NCI-H2081 treated with DMSO at 0.1 percent for 48 hours (cell line): ENCODE data around the gene SYCE1.
"Not testable (repeated sequence)": the region's sequence is repeated elsewhere in the genome, so short reads cannot be mapped to it uniquely, and the experiment has no call there.

Experiments used
- DNase-seq: peaks from one replicate; lab custom pipeline; 2025; lab: John Stamatoyannopoulos, UW

The SYCE1 gene

DNA sequence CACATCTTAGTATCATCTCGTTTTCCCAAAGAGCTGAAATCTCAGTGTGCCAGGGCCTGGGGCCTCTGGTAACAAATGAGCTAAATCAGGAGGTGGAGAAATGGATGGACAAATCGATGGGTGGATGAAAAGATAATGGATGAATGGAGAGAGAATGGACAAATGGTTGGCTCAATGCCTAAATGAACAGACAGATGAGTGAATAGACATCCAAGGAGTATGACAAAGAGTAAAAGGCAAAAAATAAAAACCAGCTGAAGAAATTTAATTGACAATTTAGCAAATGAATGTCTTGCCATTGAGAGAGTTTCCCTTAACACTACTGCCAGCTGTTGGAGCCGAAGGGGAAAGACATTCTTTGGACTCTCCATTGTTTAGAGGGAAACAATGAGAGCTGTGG, 8.0 kb downstream of the SYCE1 start:
- no peak for DNase-seq

DNA sequence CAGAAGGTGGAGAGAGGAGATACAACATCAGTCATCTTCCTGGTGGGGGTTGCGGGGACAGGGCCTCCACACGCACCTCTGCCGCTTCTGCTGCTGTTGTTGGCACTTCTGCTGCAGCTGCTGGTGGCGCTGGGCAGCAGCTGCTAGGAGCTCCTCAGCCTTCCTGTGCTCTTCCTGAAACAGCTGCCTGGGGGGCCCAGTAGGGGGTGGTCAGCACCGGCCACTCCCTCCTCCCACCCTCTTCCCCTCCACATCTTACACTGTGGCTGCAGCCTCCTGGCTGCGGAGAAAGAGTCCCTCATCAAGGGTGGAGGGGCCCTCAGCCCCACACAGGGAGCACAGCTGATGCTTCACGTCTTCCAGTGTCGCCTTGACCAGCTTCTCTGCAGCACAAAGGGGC, 9.9 kb downstream of the SYCE1 start:
- no peak for DNase-seq

DNA sequence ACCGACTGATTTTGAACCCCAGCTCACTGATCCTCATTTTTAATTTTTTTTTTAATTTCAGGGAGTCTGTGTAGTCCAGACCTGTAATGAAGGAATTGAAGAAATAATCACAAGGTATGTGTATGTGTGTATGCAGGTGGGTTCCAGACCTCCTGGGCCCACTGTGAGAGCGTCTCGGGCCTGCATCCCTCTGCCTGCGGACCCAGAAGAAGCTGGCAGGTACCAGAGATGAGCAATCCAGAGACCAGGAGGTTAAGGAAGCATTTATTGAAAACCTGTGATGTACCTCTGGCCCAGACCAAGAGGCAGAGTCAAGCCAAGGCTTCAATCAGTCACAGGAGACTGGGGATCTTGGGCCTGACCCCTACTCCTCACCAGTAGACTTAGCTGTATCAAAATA, 10.8 kb downstream of the SYCE1 start:
- no peak for DNase-seq

DNA sequence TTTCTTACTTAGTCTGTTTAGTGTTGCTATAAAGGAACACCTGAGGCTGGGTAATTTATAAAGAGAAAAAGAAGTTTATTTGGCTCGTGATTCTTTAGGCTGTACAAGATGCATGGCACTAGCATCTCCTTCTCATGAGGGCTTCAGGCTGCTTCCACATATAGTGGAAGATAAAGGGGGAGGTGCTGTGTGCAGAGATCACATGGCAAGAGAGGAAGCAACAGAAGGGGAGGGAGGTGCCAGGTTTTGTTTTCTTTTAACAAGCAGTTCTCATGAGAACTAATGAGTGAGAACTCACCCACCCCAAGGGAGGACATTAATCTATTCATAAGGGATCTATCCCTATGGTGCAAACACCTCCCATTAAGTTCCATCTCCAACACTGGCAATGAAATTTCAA, 20.9 kb downstream of the SYCE1 start:
- DNase-seq = no peak

DNA sequence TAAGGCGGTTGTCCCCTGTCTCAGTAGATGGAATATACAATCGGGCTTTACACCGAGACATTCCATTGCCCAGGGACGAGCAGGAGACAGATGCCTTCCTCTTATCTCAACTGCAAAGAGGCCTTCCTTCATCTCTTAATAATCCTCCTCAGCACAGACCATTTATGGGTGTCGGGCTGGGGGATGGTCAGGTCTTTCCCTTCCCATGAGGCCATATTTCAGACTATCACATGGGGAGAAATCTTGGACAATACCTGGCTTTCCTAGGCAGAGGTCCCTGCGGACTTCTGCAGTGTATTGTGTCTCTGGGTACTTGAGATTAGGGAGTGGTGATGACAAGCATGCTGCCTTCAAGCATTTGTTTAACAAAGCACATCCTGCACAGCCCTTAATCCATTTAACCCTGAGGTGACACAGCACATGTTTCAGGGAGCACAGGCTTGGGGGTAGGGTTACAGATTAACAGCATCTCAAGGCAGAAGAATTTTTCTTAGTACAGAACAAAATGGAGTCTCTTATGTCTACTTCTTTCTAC, 23.9 kb downstream of the SYCE1 start:
- not testable (repeated sequence) for DNase-seq

DNA sequence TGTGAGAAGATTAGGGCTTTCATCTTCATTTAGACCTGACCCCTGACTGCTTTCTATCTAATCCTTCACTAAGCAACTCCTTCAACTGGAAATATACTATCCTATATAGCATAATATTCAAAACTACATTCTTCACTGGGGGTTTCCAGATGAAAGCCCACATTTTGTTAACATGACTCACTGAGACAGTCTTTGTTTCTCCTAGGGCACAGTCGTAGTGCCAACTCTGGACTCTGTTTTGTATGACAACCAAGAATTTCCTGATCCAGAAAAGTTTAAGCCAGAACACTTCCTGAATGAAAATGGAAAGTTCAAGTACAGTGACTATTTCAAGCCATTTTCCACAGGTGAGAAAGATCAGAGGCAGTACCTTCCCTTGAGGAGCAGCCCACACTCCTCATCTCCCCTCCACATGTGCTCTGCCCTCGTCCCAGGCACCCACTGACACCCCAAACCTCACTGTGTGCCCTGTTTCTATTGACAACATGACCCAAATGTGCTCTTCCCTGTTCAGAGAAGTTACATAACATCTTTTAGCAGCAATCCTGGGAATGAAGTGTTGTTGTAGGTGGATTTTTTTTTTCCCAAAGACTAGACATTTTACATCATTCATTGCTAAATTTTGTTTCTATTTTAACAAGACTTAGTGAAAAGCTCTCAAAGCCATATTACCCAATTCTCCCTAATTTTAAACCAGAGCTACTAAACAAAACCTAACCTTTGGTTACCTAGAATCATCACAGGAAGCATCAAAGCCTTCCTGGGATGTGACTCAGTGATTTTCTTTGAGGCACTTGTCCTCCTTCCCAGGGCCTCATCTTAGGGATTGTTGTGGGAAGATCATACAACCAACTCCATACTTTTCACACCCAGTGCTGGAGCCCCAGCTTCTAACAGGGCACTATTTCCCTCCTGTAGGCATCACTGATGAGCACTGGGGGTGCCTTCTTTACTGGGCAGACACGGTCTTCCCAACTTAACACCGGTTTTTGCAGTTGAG, 27.5 kb downstream of the SYCE1 start:
- no peak for DNase-seq

DNA sequence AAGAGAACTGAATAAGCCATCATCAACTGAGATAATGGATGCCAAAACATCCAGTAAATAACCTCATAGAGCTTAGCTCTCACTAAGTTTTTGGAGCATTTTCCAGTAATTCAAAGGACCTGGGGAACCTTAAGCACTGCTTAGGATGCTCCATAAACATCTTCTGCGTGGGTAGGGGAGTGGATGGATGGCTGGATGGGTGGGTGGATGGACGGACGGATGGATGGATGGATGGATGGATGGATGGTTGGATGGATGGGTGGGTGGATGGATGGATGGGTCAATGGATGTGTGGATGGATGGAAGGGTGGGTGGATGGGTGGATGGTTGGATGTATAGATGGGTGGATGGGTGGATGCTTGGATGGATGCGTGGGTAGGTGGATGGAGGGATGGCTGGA, 29.2 kb downstream of the SYCE1 start:
- no peak for DNase-seq

DNA sequence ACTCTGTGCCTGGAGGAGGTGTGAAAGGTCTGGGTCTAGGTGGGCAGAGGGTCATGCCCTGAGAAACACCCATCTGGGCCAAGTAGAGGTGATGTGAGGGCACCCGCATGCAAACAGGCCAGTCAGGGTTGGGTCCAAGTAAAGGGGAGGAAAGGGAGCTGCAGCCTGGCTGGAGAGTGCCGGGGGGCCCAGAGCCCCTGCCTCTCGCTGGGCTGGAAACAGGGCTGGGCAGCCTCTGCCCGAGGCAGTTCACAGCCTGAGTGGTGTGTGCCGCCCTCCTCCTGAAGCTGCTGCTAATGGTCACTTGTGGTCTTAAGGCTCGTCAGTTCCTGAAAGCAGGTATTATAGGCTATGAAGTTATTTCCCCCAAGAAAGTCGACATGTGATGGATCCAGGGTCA, 31.0 kb downstream of the SYCE1 start:
- no peak for DNase-seq

DNA sequence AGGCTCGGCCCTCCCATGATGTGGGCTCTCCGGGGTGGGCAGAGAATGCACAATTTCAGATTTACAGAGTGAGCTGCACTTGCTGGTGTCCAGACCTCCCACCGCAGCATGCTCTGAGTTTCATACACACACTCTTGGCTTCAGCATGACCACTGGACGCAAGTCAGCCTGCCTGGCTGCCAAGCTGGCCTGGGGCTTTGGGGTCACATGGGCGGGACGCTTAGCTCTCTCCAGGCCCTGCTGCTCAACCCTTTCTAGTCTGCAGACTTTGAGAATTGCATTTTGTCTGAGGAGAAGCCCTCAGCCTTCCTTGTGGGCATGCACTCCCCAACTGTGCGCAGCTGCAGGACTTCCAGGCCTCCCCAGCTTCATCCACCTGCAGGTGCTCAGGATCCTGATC, 32.5 kb downstream of the SYCE1 start:
- DNase-seq = no peak

DNA sequence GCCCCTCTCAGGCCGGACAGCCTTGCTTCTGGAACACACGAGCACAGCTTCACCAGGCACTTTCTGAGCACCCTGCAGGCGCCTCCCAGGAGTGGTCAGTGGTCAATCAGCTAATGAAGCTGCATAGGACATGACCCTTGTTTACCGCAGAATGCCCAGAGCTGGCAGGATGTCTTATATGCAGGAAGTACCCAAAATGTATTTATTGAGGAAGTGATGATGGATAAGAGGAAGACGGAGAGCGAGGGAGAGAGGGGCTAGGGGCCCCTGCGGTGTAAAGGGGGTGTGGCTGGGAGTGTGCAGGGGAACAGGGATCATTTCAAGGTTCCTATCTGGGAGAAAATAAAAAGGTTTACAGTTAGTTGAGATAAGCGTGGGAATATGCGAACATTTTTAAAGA, 34.9 kb downstream of the SYCE1 start:
- no peak for DNase-seq

DNA sequence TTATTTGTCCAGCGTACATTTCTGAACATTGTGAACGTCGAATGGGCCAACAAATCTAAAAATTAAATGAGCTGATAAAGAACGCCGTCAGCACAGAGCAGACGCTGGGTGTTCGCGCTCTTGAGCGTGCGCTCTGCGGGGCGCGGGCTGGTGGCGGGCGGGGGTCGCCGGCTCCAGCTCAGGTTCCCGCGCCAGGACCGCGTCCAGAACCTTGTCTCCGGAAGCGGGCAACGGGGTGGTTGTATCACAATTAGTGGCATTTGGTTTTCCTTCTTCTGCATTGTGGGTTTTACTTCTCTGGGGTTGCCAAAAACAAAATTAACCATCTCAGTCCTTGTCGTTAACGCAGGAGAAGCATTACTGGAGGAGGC, 35.8 kb downstream of the SYCE1 start:
- DNase-seq = no peak

DNA sequence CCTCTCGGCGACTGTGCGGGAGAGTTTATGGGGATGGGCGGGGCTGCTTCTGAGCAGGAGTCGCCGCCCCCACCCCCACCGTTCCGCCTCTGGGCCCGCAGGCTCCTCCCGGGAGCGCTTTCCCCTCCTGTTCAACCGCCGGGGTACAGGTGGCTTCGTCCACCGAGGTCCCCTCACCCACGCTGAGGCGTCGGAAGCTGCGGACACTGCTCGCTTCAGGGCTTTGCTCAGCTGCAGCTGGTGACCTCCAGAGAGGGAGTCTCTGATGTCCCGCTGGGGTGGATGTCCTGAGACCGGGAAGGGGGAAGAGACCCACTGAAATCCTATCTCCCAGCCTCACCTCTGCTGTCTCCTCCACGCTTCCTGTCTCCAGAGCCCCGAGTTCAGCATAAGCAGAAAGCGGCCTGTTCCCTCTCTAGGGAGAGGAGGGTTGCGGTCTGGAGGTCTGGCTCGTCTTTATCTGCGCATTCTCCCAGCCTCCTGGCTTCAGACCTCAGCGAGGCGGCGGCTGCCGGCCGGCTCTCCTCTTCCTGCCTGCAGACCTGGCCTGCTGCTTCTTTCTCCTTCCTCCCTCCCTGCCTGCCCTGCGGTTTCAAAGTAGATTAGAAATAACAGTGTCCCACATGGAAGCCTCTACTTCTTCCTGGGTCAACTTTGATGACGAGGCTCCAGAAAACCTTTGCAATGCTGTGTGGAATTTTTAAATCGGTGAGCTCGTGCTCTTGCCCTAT, 36.4 kb downstream of the SYCE1 start:
- no peak for DNase-seq

DNA sequence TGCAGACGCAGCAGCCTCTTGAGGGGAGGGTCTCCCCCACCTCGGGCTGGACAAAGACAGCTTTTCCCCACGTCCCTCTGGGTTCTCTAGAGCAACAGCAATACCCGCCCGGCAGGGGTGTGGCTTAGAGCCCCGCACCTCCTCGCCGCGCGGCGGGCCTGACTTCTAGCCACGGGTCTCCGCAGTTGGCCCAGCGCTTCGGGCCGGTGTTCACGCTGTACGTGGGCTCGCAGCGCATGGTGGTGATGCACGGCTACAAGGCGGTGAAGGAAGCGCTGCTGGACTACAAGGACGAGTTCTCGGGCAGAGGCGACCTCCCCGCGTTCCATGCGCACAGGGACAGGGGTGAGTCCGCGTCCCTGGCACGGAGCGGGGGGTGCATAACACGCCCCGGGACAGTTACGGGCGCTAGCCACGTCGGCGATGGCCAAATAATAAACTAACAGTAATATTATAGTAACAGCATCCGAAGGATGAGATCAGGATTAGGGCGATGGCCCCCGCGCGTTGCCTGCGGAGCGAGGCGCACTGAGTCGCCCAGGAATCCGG, 37.0 kb downstream of the SYCE1 start:
- DNase-seq = no peak

DNA sequence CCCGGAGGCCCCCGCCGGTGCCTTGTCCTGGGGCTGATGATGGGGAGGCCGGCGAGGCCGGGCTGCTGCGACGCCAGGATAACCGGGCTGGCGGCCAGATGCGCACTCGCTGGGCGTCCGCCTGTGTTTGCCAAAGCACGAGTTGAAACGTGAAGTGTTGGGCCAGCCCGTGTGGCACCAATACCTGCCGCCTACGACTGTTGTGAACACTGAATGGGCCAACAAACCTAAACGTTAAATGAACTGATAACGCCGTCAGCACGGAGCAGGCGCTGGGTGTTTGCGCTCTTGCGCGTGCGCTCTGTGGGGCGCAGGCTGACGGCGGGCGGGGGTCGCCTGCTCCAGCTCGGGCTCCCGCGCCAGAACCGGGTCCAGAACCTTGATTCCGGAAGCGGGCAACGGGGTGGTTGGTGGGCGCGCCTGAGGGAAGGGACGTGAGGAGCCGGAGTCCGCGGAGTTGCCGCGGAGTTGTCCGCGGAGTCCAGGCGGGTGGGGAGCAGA, 37.6 kb downstream of the SYCE1 start:
- no peak for DNase-seq

DNA sequence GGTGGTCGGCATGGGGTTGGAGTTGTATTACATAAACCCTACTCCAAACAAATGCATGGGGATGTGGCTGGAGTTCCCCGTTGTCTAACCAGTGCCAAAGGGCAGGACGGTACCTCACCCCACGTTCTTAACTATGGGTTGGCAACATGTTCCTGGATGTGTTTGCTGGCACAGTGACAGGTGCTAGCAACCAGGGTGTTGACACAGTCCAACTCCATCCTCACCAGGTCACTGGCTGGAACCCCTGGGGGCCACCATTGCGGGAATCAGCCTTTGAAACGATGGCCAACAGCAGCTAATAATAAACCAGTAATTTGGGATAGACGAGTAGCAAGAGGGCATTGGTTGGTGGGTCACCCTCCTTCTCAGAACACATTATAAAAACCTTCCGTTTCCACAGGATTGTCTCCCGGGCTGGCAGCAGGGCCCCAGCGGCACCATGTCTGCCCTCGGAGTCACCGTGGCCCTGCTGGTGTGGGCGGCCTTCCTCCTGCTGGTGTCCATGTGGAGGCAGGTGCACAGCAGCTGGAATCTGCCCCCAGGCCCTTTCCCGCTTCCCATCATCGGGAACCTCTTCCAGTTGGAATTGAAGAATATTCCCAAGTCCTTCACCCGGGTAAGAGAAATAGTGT, 38.3 kb downstream of the SYCE1 start, which contains the start of gene CYP2E1:
TSS of gene CYP2E1 (plus strand) at position 407 of the 632 bp plus-strand sequence. CDS start at position 440, 33 bp downstream.
- no peak for DNase-seq

DNA sequence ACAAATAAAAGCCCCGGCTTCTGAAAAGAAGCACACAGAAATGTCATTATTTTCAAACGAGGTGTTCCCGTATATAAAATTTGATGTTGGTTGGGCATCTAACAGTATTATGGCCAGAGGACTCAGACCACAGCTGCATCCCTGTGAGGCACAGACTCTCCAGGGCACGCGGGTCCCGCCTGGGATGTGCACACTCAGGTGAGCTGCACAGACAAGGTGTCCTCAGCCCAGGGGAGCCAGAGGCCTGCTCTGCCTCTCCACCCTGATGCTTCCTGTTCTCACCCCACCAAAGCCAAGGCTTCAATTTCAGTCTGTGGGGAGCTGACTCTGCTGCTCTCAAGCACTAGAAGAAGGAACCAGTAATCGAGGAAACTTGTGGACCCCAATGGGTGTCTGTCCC, 39.9 kb downstream of the SYCE1 start:
- DNase-seq = no peak

DNA sequence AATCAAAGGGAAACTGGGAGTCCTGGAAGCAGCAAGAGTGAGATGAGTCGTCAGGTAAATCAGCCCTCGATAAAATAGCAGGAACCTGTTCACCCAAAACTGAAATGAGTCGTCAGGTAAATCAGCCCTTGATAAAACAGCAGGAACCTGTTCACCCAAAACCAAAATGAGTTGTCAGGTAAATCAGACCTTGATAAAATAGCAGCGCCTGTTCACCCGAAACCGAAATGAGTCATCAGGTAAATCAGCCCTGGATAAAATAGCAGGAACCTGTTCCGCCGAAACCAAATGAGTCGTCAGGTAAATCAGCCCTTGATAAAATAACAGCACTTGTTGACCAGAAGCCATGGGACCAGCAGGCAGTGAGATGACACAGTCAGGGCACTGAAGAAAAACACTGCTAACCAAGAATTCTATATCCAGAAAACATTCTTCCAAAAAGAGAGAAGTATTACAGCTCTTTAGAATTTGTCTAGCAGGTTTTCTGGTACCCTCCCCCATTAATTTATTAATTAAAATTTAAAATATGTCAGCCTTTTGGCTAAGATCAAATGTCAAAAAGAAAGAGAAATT, 41.7 kb downstream of the SYCE1 start:
- DNase-seq = no peak

DNA sequence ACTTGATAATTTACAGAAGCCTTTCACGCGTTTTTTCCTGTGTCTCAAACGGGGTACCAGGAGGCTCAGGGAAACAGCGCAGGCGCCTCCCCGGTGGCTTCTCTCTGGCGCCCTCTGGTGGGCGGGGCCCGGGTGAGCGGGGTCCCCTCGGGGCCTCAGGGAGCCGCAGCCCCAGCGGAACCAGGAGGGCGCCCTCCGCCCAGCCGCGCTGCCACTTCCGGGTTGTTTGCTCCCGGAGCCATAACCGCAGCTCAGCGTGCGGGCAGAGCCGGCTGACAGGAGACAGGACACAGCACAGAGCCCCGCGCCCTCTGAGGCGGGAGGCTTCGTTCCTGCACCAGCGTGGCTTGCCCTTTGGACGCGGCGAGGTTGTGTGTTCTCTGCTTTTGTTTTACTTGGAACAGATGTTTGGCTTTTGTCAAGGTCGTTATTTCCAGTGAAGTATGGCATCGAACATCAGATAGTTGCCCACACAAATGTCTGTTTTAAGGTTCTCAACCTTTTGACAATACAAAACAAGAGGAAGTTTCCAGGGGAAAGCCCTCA, 45.1 kb downstream of the SYCE1 start:
- no peak for DNase-seq

DNA sequence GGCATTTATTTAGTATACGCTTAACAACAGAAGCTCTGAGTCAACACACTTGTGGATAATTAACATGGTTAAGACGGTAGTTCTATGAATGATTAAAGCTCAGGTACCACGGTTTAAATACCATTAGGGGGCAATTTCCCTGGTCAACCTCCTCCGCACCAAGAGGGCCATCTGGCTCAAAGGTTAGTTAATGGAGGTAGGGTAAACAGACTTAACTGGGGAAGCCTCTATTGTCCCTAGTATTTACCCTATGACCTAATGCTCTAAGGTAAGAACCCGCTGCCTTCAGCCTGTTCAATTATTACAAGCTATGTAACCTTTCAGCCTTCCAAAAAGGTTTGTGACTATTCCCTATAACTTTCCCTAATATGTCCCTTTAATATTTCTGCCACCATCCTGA, 46.9 kb downstream of the SYCE1 start:
- not testable (repeated sequence) for DNase-seq

DNA sequence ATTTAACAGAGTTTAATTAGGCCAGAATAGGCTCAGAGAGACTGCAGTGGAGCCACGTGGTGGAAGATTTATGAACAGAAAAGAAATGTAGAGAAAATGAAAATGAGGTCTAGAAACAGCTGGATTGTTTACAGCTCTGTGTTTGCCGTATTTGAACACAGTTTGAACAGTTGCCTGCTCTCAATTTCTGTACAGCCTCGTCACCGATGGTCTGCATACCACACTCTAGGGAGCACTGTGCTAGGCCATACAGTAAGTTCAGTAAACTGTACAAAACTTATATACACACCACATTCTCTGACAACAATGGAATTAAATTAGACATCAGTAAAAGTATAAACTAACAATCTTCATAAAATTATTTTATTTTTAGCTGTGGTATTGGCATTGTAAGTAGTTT, 49.3 kb downstream of the SYCE1 start:
- DNase-seq = no peak

DNA sequence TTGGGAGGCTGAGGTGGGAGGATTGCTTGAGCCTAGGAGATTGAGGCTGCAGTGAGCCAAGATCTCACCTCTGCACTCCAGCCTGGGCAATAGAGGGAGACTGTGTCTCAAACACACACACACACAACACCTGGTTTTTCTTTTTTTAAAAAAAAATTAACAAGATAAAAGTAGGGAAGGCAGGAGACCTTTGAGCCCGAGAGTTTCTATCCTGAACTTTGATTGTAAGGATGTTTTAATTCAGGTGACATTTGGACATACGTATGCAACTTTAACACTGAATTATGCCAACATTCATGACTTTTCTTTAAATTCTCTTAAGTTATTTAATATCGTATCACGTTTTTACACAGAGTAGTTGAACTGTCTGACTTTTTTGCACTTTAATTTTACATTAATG, 49.9 kb downstream of the SYCE1 start:
- no peak for DNase-seq
